HuH-7.5 (cell line): ENCODE data around the gene NFU1.
A peak's percentile ranks its signal among the peaks of the same experiment; 100 is the strongest.
"Not testable (repeated sequence)": the region's sequence is repeated elsewhere in the genome, so short reads cannot be mapped to it uniquely, and the experiment has no call there.

Experiments
- DNase-seq: peaks from one replicate; pipeline ENCODE4 v3.0.0; 2011; ENCODE audit warnings: low spot score

The NFU1 gene

GRCh38 chr2:69387770-69388481, 49.3 kb downstream of the NFU1 start:
- DNase-seq, result no peak

GRCh38 chr2:69386789-69387734, 50.2 kb downstream of the NFU1 start, which contains the start of gene GFPT1:
GFPT1 (minus strand) TSS chr2:69387227; CDS start chr2:69387071, 156 bp downstream.
- peak; percentile 84 for DNase-seq

GRCh38 chr2:69386360-69386759, 50.9 kb downstream of the NFU1 start:
- DNase-seq, result peak; percentile 35

- DNase-seq, result no peak
These were observed 51.6 kb downstream of the NFU1 start for GRCh38 chr2:69385443-69386151.

- no peak for DNase-seq
These were observed 52.6 kb downstream of the NFU1 start for GRCh38 chr2:69384618-69385081.

GRCh38 chr2:69383176-69383812, 53.9 kb downstream of the NFU1 start:
- DNase-seq, result no peak

GRCh38 chr2:69382547-69382946, 54.7 kb downstream of the NFU1 start:
- DNase-seq, result no peak

GRCh38 chr2:69381337-69381737, 55.9 kb downstream of the NFU1 start:
- DNase-seq, result no peak

GRCh38 chr2:69380072-69380917, 56.9 kb downstream of the NFU1 start:
- DNase-seq, result no peak

GRCh38 chr2:69376403-69376802, 60.8 kb downstream of the NFU1 start:
- no peak for DNase-seq

- no peak for DNase-seq
These were observed 61.5 kb downstream of the NFU1 start for GRCh38 chr2:69375494-69376353.

GRCh38 chr2:69372767-69373166, 64.5 kb downstream of the NFU1 start:
- no peak for DNase-seq

GRCh38 chr2:69369802-69370201, 67.4 kb downstream of the NFU1 start:
- DNase-seq, result no peak

- DNase-seq, result no peak
These were observed 68.6 kb downstream of the NFU1 start for GRCh38 chr2:69368588-69368987.

- no peak for DNase-seq
These were observed 77.9 kb downstream of the NFU1 start for GRCh38 chr2:69359371-69359770.

- DNase-seq, result no peak
These were observed 78.3 kb downstream of the NFU1 start for GRCh38 chr2:69358914-69359313.

- no peak for DNase-seq
These were observed 80.8 kb downstream of the NFU1 start for GRCh38 chr2:69356471-69356870.

GRCh38 chr2:69354976-69355375, 82.3 kb downstream of the NFU1 start:
- DNase-seq, result not testable (repeated sequence)

- no peak for DNase-seq
These were observed 83.9 kb downstream of the NFU1 start for GRCh38 chr2:69353360-69353759.

- no peak for DNase-seq
These were observed 88.5 kb downstream of the NFU1 start for GRCh38 chr2:69348781-69349180.
